GM12865 (cell line): ENCODE data around the gene SHPK.

Experiments used
- DNase-seq: peaks from one replicate; pipeline ENCODE4 v3.0.0; 2010; ENCODE audit warnings: low read depth
- H3K4me3 ChIP-seq: 2 replicates; pipeline ENCODE4 v1.5.1; 2011; ENCODE audit warnings: mild to moderate bottlenecking, low read depth, low read length, control low read depth
- CTCF ChIP-seq: IDR thresholded peaks from 2 replicates; pipeline ENCODE4 v1.5.1; 2011; ENCODE audit warnings: low read length, control low read depth, low read depth, inconsistent platforms; ENCODE audit not compliant: insufficient read depth; ENCODE audit errors: missing control alignments

Gene SHPK

GRCh38 chr17:3576970-3577369 lies 59.1 kb downstream of the SHPK start:
- no peak for DNase-seq
- no peak for TF ChIP-seq CTCF
- H3K4me3 ChIP-seq, result no peak overlapping the region

DNA sequence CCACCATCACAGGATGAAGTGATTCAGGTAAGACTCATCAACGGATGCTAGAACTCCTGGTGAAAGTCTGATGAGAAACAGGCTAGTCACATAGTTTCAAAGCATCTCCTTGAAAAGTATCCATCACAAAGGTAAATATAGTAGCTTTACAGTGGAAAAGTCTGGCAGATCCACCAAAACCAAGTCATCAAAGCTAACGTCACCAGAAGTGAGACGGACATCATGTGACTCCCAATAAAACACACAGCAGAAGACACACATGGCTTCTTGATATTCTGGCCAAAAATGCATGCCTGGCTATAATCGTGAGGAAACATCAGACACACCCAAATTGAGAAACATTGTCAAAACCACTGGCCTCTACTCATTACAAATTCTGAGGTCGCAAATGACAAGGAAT lies 60.5 kb downstream of the SHPK start:
- H3K4me3 ChIP-seq, result no peak overlapping the region
- no peak for DNase-seq
- no peak for TF ChIP-seq CTCF

GRCh38 chr17:3574231-3574630 lies 61.8 kb downstream of the SHPK start:
- no peak for TF ChIP-seq CTCF
- DNase-seq, result no peak
- H3K4me3 ChIP-seq, result no peak overlapping the region

DNA sequence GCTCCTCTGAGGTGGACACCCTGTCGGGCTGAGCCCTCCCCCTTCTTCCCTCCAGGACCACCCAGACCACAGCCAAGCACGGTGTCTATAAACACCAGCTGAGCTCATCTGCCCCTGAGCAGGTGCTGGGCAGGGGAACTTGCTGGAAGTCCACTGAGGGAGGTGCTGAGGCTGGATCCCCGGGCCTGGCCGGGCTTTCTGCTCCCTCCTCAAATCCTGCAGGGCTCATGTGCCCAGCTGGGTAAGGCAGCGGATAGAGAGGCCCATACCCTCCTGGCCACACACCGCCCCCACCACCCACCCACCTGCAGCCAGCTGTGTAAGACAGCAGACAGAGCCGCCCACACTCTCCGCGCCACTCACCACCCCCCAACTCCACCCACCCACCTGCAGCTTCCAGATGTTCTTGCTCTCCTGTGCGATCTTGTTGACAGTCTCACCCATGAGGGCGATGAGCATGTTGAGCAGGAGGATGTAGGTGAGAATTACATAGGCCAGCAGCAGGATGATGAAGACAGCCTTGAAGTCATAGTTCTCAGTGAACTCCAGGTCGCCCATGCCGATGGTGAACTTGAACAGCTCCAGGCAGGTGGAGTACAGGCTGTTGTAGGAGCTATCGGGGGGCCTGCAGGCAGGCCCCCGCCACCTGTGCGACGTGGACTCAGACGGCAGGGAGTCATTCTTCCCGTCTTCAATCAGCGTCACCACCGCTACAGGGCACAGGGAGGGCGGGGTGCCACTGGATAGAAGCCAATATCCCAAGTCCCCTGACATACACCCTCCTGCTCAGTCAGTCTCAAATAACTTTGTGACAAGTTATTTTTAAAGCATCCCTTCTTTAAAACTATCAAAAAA lies 62.6 kb downstream of the SHPK start:
- no peak for DNase-seq
- H3K4me3 ChIP-seq, result no peak overlapping the region
- no peak for TF ChIP-seq CTCF

GRCh38 chr17:3572231-3572630 lies 63.8 kb downstream of the SHPK start:
- no peak overlapping the region for H3K4me3 ChIP-seq

DNA sequence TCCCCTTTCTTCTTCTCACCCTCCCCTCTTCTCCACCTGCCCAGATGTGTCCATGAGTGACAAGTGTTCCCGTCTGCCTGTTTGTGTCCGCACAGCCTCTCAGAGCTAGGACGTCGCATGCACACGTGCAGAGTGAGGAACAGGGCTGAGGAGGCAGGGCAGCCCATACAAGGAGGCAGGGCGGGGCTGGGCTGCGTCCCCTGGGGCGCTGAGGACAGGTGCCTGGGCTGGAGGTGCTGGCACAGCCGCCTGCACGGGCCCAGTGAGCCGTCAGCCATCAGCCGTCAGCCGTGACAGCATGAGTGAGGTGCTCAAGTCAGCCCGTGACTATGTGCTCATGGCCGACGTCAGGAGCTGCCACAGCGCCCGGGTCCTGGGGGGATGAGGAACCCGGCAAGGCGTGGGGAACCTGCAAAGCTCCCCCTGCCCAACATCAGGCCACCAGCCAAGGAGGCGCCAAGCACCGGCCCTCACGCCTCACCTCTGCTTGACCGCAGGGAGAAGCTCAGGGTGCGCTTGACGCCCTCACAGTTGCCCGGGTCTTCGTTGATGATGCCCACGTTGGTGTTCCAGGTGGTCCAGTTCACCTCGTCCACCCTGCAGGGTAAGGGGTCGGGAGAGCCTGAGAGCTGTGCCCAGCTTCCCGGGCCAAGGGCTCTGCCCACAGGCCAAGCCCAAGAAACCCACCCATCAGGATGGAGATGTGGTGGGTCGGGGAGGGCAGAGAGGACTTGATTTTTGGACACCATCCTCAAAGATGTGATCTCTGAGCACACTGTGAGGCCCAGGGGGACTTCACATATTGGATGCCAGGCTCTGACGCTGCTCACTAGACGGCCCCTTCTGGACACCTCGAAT lies 64.8 kb downstream of the SHPK start:
- TF ChIP-seq CTCF, result no peak
- no peak for DNase-seq
- no peak overlapping the region for H3K4me3 ChIP-seq

More at GRCh38 chr17:3572231-3572630, 63.8 kb downstream of the SHPK start:
- TF ChIP-seq CTCF, result no peak
- no peak for DNase-seq
